BJ (cell line): ENCODE data around the gene ARMC9. TPM values are rescaled to one million over a fixed set of nuclear protein-coding genes. Genes with fewer than 3 reads are reported as not detected.
"Not testable (repeated sequence)": the region's sequence is repeated elsewhere in the genome, so short reads cannot be mapped to it uniquely, and the experiment has no call there.

Source experiments
- CTCF ChIA-PET: fragments of 350-600 bp; formaldehyde crosslinking; extraction: SDS; loops from one replicate; lab custom pipeline; 2021; ENCODE audit warnings: antibody characterized with exemption, inconsistent platforms; lab: Yijun Ruan, JAX
- POLR2A ChIA-PET: fragments of 300-600 bp; sonication (Branson Sonifier 250); formaldehyde crosslinking; extraction: SDS; loops from one replicate; lab custom pipeline; 2021; ENCODE audit warnings: antibody characterized with exemption; lab: Charles Lee
- DNase-seq: peaks from one replicate; pipeline ENCODE4 v3.0.0-alpha.2; 2011; ENCODE audit warnings: low read depth
- H3K27me3 ChIP-seq: 2 replicates; pipeline ENCODE4 v1.6.0; 2011; ENCODE audit warnings: low read length; ENCODE audit not compliant: control insufficient read depth, insufficient read depth
- H3K36me3 ChIP-seq: 2 replicates; pipeline ENCODE4 v1.5.1; 2011; ENCODE audit warnings: low read length; ENCODE audit not compliant: control insufficient read depth, insufficient read depth
- H3K4me3 ChIP-seq: 2 replicates; pipeline ENCODE4 v1.5.1; 2011; ENCODE audit warnings: low read depth, mild to moderate bottlenecking, control low read depth, low read length
- CTCF ChIP-seq: IDR thresholded peaks from 2 replicates; pipeline ENCODE4 v1.5.1; 2011; ENCODE audit warnings: low read depth, mild to moderate bottlenecking, control low read depth, inconsistent platforms, low read length, moderate library complexity; ENCODE audit not compliant: insufficient read depth
- polyA plus RNA-seq: library from polyadenylated mRNA; depleted of rRNA; stranded (reverse); fragments of >200 nt; gene quantifications from 2 replicates; pipeline ENCODE4 v1.2.3, GENCODE V29; 2011

Gene ARMC9
- polyA plus RNA-seq, 1 experiment = 83.1 TPM

GRCh38 chr2:231373184-231373583 lies 174.8 kb downstream of the ARMC9 start:
- Histone ChIP-seq H3K36me3 (peaks cover 9% of the 10 kb centered on the region), H3K4me3 (no peak overlapping the region), H3K27me3 (peaks cover 2% of the 10 kb centered on the region; the same call in 1 of the 2 replicates)
- DNase-seq = no peak
- ChIA-PET POLR2A (no interaction called here), CTCF (no interaction called here)
- no peak for TF ChIP-seq CTCF

GRCh38 chr2:231373786-231374349 lies 175.4 kb downstream of the ARMC9 start:
- DNase-seq = no peak
- H3K36me3 ChIP-seq = peaks cover 9% of the 10 kb centered on the region
- H3K27me3 ChIP-seq = peaks cover 2% of the 10 kb centered on the region; the same call in 1 of the 2 replicates
- no peak overlapping the region for H3K4me3 ChIP-seq
- ChIA-PET POLR2A (no interaction called here), CTCF (interaction anchor here (0.6 kb wide), 1 partner anchor 202 kb away, joined by 4 read pairs; no protein-coding TSS in a partner anchor)
- no peak for TF ChIP-seq CTCF

- ChIA-PET POLR2A (no interaction called here), CTCF (interaction anchor here (1.0 kb wide), 1 partner anchor 78 kb away, joined by 3 read pairs; no protein-coding TSS in a partner anchor)
- no peak for TF ChIP-seq CTCF
- no peak overlapping the region for H3K4me3 ChIP-seq
- peaks cover 9% of the 10 kb centered on the region for H3K36me3 ChIP-seq
- no peak for DNase-seq
- peaks cover 2% of the 10 kb centered on the region; the same call in 1 of the 2 replicates for H3K27me3 ChIP-seq
Measured at GRCh38 chr2:231374771-231375170, 176.3 kb downstream of the ARMC9 start.

GRCh38 chr2:231375994-231376615 lies 177.7 kb downstream of the ARMC9 start:
- H3K27me3 ChIP-seq, H3K36me3 ChIP-seq, H3K4me3 ChIP-seq, POLR2A ChIA-PET, CTCF ChIA-PET, DNase-seq: not testable (repeated sequence)

GRCh38 chr2:231376857-231377256 lies 178.4 kb downstream of the ARMC9 start:
- ChIA-PET POLR2A (no interaction called here), CTCF (no interaction called here)
- TF ChIP-seq CTCF = no peak
- H3K27me3 ChIP-seq = peaks cover 2% of the 10 kb centered on the region; the same call in 1 of the 2 replicates
- H3K36me3 ChIP-seq = peaks cover 3% of the 10 kb centered on the region; the same call in 1 of the 2 replicates
- H3K4me3 ChIP-seq = no peak overlapping the region
- no peak for DNase-seq
